Stimulated activated CD8-positive, alpha-beta memory T cell treated with anti-CD3 and anti-CD28 coated beads, Interleukin-4, amount 100 ng/mL, for 48 hours (primary cell): ENCODE data around the gene ASPSCR1.
"Not testable (repeated sequence)": the region's sequence is repeated elsewhere in the genome, so short reads cannot be mapped to it uniquely, and the experiment has no call there.

Experiments
- DNase-seq: peaks from one replicate; pipeline ENCODE4 v3.0.0-alpha.2; 2020

Gene ASPSCR1

DNA sequence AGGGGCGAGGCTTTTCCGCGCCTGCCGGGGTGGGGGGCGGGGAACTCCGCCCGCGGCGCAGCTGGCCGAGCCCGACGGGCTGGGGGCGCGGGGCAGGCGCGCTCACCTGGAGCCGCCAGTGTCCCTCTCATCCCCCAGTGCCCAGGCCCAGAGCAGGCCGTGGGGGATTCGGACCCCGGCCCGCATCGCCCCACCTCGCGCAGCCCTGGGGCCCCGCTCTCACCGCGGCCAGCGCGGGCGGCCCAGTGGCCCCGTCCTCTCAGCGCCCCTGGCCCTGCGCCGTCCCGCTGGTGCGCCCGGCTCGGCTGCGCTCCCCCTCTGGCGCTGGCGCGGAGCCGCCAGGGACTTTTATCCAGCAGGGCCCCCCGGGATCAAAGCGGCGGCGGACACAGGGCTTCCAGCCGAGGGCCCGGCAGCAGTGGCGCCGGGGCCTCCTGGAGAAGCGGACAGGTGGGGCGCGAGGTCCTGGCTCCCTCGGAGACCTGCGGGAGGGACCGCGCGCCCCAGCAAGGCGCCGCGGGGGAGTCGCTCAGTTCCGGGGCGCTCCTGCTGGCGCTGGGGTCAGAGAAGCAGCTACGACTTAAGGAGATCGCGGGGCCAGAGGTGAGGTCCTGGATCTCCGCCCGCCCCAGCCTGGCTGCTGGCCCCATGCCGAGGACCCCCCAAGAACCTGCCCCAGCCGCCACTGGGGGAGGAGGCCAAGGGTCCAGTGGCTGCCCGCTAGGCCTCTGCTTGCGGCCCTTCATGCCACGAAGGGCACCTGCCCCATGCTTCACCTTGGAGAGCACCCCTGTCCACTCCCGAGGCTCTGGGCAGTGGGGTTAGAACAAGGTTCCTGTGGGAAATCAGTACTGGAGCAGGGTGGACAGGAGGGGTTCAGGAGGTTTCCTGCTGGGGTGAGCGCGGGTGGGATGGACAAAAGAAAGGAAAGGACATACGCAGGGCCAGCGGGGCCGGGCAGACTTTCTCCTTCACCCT lies 15.6 kb upstream of the ASPSCR1 start:
- DNase-seq, result no peak

- DNase-seq, result no peak
Measured at GRCh38 chr17:81962499-81963441, 14.7 kb upstream of the ASPSCR1 start.

DNA sequence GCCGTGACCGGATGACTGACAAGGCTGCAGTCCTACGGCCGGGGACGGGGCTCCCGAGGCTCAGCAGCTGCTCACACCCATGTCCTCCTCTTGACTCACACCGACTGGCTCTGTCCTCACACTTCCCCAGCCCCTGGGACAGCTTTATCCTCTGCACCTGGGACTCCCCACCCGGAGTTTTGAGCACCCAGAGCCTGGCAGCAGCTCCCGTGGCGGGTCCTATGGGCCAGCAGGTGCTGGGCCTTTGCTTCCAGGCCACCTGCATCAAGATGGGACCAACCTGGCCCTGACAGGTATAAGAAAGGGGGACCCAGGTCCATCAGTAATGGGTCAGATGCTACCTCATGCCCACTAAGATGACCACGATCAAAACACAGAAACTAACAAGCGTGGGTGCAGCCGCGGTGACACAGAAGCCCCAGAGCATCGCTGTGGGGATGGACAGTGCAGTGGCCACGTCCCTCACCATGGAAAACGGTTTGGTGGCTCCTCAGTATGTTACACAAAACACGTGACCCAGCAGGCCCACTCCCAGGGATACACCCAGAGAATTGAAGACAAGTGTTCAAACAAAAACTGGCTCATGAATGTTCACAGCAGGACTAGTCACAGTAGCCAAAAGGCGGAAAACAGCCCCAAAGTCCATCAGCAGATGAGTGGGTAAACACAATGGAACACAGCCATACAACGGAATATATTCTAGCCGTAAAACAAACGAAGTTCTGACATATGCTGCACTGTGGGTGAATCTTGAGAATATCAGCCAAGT lies 13.2 kb upstream of the ASPSCR1 start:
- DNase-seq, result no peak

GRCh38 chr17:81966343-81967243 lies 10.8 kb upstream of the ASPSCR1 start:
- no peak for DNase-seq

GRCh38 chr17:81967244-81967532 lies 10.2 kb upstream of the ASPSCR1 start:
- DNase-seq, result no peak

DNA sequence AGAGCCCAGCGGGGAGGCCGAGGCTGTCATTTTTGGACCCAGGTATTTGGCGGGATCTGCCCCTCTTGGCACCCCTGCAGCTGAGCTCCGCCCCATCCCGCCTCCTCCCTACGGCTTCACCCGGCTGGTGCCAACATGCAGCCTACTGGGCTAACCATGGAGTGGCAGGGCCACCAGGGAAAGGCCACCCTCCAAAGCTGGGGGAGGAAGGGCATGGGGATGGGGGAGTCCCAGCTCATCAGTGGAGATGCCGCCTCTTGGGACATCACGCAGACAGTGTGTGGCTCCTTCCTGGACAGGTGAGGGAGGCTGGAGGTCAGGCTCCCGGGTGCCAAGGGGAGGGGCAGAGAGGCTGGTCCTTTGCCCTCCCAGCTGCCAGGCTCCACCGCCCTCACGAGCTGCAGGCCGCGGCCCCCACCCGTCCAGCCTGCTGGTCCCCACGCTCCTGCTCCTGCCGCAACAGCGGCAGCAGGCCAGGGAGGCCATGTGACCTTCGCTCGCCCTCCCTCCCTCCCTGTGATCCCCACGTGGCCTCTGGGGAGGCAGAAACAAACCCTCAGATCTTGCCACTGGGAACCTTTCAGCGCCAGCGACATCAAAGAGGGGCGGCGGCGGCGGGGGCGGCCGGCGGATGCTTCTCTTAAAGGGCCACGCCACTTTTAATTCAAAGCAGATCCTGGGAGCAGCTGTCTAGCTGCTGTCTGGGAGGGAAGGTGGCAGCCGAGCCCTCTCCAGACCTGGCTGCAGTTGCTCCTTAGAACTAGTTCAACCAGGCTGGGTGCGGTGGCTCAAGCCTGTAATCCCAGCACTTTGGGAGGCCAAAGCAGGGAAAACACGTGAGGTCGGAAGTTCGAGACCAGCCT lies 9.7 kb upstream of the ASPSCR1 start:
- peak; percentile 92 for DNase-seq

- no peak for DNase-seq
Measured at GRCh38 chr17:81968396-81968745, 9.1 kb upstream of the ASPSCR1 start.

DNA sequence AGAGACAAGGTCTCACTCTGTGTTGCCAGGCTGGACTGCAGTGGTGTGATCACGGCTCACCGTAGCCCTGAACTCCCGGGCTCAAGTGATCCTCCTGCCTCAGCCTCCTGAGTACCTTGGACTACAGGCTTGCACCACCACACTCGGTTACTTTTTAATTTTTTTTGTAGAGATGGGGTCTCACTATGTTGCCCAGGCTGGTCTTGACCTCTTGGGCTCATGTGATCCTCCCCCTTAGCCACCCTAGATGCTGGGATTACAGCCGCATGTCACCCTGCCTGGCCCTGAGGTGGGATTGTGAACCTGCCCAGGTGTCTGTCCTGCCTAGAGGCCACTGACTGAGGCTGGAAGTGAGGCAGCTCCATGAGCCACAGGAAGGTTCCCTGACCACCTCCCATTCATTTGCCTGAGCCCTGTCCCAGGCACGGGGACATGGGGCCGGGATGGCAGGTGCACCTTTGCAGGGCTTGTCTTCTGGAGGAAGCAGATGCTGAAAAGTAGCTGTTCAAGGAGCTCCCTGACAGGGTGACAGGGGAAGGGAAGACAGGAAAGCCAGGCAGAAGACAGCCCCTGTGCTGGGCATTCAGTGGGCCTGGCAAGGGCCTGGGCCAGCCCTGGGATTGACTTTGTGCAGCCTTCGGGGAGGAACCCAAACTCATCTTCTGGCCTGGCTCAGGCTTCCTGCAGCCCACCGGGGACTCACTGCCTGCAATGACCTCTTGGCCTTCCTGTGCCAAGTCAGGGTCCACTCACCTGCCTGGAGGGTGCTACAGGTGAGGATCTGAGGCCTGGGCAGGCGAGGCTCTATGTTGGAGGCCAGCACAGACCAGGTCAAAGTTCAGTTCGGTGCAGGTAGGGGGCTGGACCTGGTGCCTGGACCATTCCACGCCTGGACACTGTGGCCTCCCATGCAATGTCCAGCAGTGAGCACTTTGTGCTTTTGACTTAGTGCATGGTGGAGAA lies 8.3 kb upstream of the ASPSCR1 start:
- DNase-seq, result no peak

DNA sequence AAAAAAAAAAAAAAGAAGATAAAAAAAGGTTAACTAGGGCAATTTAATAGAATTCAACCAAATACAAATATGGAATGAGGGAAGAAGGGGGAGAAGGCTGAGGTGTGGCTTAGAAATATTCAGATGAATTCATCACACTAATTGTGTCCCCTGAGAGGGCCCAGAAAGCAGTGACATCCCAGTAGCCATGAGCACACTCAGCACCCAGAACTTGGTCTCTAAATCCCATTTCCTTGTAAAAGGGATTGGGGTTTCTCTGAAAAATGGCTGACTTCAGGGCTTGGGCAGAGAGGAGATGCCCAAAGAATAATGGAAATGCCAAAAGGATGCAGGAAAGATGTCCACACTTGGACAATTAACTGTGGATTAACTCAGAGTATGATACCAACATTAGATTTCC lies 4.0 kb upstream of the ASPSCR1 start:
- DNase-seq, result no peak

GRCh38 chr17:81976332-81977210 lies 858 bp upstream of the ASPSCR1 start:
- peak; percentile 67 for DNase-seq

GRCh38 chr17:81978524-81979298 lies 1.3 kb downstream of the ASPSCR1 start:
- no peak for DNase-seq

- DNase-seq, result no peak
Measured at GRCh38 chr17:81980122-81980521, 2.7 kb downstream of the ASPSCR1 start.

DNA sequence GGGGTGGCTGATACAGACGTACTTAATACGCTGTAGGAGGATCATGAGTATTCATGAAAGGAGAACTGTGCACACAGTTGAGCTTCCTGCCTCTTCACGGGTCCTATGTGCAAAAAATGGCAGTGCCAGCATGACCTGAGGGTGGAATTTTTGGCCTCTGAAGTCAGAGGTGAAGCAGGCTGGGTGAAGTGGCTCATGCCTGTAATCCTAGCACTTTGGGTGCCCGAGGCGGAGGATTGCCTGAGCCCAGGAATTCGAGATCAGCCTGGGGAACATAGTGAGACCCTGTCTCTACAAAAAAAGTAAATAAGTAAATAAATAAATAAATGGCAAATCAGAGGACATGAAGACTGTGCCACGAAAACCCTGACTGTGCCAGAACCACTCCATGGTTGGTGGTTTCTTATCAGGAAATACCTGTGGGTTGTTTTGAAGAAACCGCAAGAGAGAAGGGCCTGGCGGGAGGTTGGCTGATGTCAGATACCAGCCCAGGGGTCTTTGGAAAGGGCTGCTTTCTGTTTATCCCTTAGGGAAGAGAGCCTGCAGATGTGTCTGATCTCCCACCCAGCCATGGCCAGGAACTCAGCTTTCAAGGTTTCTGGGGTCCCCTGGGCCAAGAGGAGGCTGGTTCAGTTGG lies 3.4 kb downstream of the ASPSCR1 start:
- no peak for DNase-seq

DNA sequence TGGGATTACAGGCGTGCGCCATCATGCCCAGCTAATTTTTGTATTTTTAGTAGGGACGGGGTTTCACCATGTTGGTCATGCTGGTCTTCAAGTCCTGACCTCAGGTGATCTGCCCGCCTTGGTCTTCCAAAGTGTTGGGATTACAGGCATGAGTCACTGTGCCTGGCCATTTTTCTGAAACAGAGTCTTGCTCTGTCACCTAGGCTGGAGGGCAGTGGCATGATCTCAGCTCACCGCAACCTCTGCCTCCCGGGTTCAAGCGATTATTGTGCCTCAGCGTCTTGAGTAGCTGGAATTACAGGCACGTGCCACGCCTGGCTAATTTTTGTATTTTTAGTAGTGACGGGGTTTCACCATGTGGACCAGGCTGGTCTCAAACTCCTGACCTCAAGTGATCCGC lies 4.1 kb downstream of the ASPSCR1 start:
- not testable (repeated sequence) for DNase-seq

DNA sequence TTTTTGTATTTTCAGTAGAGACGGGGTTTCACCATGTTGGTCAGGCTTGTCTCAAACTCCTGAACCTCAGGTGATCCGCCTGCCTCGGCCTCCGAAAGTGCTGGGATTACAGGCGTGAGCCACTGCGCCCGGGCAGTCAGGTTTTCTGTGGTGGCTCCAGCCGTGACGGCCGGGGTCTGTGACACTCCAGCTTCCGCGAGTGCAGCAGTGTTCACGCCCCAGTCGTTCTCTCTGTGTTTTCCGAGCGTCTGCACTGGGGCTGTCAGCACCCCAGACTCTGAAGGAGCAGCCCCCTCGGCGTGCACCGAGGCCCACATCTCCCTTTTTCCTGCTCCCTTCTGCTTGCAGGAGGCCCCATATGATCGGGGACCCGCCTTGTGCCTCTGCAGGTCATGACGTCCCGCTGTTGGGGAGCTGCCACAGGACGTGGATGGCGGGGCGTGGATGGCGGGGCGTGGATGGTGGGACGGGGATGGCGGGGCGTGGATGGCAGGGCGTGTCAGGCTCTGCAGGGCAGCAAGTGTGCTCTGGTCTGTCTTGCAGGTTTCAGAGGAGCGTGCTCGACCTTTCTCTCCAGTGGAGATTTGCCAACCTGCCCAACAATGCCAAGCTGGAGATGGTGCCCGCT lies 5.7 kb downstream of the ASPSCR1 start:
- no peak for DNase-seq

GRCh38 chr17:81983639-81984373 lies 6.4 kb downstream of the ASPSCR1 start:
- no peak for DNase-seq
